ENCODE results near the gene MAP3K14. TPM values are rescaled to one million over a fixed set of nuclear protein-coding genes. Genes with fewer than 3 reads are reported as not detected.

MAP3K14 gene
- total RNA-seq, 3 donors from 2014 or later = 16.6 to 27.9 (median 18.0) TPM

GRCh38 chr17:45293413-45294211 lies 23.2 kb downstream of the MAP3K14 start:
- TF ChIP-seq CTCF (IDR thresholded peaks at IDR 0.05) = no peak
- Histone ChIP-seq H3K9me3 (no peaks in the 10 kb centered on the region), H3K4me3 (no peak overlapping the region), H3K36me3 (ENCODE audit: low read depth) (peaks cover 6% of the 10 kb centered on the region), H3K4me1 (ENCODE audit: low read depth) (peaks cover 63% of the 10 kb centered on the region)
- peak; percentile 73 for ATAC-seq
- DNase-seq = peak; percentile 65 to 76 (median 71)
- intact Hi-C loops (cut with DNase I, micrococcal nuclease) = no loop called here

GRCh38 chr17:45292696-45293412 lies 24.0 kb downstream of the MAP3K14 start:
- Histone ChIP-seq H3K9me3 (no peaks in the 10 kb centered on the region), H3K36me3 (ENCODE audit: low read depth) (peaks cover 6% of the 10 kb centered on the region), H3K4me3 (no peak overlapping the region), H3K4me1 (ENCODE audit: low read depth) (peaks cover 57% of the 10 kb centered on the region)
- DNase-seq (no peak), ATAC-seq (no peak)
- TF ChIP-seq CTCF (IDR thresholded peaks at IDR 0.05) = no peak
- intact Hi-C loops (cut with DNase I, micrococcal nuclease) = no loop called here

- intact Hi-C loops (cut with DNase I, micrococcal nuclease) = no loop called here
- Histone ChIP-seq H3K36me3 (ENCODE audit: low read depth) (peaks cover 6% of the 10 kb centered on the region), H3K4me1 (ENCODE audit: low read depth) (peaks cover 44% of the 10 kb centered on the region), H3K9me3 (no peaks in the 10 kb centered on the region), H3K4me3 (no peak overlapping the region)
- DNase-seq = no peak
- ATAC-seq = no peak
- no peak for TF ChIP-seq CTCF (IDR thresholded peaks at IDR 0.05)
These were observed 25.5 kb downstream of the MAP3K14 start for GRCh38 chr17:45291171-45291805.

GRCh38 chr17:45290269-45290765 lies 26.5 kb downstream of the MAP3K14 start:
- H3K36me3 ChIP-seq (ENCODE audit: low read depth) = peaks cover 6% of the 10 kb centered on the region
- intact Hi-C loops (cut with DNase I, micrococcal nuclease) = no loop called here
- H3K4me3 ChIP-seq = no peak overlapping the region
- no peaks in the 10 kb centered on the region for H3K9me3 ChIP-seq
- DNase-seq = no peak
- H3K4me1 ChIP-seq (ENCODE audit: low read depth) = peaks cover 34% of the 10 kb centered on the region
- ATAC-seq = no peak
- TF ChIP-seq CTCF (IDR thresholded peaks at IDR 0.05) = no peak

- H3K36me3 ChIP-seq (ENCODE audit: low read depth) = peaks cover 6% of the 10 kb centered on the region
- no peak for ATAC-seq
These were observed 27.2 kb downstream of the MAP3K14 start for GRCh38 chr17:45289301-45290268.

More at GRCh38 chr17:45289301-45290268, 27.2 kb downstream of the MAP3K14 start:
- DNase-seq = no peak
- Histone ChIP-seq H3K9me3 (no peaks in the 10 kb centered on the region), H3K4me1 (ENCODE audit: low read depth) (peaks cover 29% of the 10 kb centered on the region), H3K4me3 (no peak overlapping the region)
- no peak for TF ChIP-seq CTCF (IDR thresholded peaks at IDR 0.05)
- intact Hi-C loops (cut with DNase I, micrococcal nuclease) = no loop called here
